ENCODE data around the gene TMEM200A.
"Not testable (repeated sequence)": the region's sequence is repeated elsewhere in the genome, so short reads cannot be mapped to it uniquely, and the experiment has no call there.

TMEM200A gene

DNA sequence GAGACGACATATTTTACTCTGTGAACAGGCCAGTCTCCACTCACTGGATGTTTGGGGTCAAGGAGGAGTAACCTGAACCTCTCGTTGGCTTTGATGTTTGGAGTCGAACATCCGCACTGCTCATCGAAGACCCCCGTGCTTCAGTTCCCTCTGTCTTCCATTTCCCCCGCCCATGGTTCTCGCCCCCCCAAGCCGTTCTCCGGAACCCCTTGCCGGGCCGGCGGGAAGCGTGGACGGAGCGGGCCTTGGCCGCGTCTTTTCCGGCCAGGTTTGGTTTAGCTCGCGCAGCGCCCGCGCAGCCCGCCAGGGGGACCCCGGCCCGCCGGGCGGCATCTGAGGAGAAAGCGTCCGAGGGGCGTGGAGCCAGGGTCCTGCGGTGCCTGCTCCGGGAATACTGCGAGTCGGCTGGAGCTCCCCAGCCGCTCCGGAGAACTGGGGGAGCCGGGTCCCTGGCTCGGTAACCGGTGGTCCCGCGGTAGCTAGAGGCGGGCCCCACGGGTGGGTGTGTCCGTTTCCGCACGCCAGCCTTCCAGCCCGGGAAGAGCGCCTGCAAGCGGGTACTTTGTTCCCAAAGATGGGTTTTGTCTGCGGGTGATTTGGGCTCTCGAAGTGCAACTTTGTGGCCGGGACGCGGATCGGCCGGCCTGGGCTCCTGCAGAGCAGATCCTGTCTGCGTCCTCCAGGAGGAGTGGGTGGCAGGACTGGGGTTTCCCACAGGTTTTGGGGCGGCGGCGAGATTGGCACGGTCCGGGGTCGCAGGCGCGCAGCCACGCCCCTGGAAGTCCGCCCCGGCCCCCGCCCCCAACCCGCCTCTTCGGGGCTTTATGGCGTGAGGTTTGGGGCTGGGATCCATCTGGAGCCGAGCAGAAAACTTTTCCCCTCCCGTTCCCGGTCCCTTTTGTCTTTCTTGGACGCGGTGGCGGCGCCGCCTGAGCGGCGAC lies at the start of gene TMEM200A:
Gene TMEM200A (plus strand): TSS at position 852 of the 941 bp plus-strand sequence. CDS start 74,406 bp downstream, outside the sequence.
- no peak within 1 kb of the TSS for H3K27ac ChIP-seq
- DNase-seq (ENCODE audit: low read depth, low spot score), result no peak

DNA sequence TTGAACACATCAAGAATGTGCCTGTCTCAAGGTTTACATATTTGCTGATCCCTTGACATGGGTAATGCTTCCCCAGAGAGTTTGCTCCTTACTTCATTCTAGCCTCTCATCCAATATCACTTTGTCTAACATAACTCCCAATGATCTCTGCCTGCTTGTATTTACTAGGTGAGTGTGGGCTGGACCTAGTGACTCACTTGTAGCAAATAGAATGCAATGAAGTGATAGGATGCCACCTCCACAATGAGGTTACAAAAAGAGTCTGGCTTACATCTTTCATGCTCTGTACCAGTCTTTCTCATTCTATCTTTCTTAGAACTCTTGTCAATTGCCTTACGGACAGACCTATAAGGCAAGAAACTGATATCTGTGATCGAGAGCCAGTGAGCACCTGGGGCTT lies 44.9 kb upstream of the TMEM200A start:
- no peak for DNase-seq (ENCODE audit: low read depth, low spot score)
- H3K27ac ChIP-seq, result no peak overlapping the region

GRCh38 chr6:130322673-130323268 lies 43.0 kb upstream of the TMEM200A start:
- DNase-seq (ENCODE audit: low read depth, low spot score), result no peak
- H3K27ac ChIP-seq, result no peak overlapping the region

- no peak overlapping the region for H3K27ac ChIP-seq
- DNase-seq (ENCODE audit: low read depth, low spot score), result no peak
Observed at GRCh38 chr6:130324657-130325056, 41.2 kb upstream of the TMEM200A start.

DNA sequence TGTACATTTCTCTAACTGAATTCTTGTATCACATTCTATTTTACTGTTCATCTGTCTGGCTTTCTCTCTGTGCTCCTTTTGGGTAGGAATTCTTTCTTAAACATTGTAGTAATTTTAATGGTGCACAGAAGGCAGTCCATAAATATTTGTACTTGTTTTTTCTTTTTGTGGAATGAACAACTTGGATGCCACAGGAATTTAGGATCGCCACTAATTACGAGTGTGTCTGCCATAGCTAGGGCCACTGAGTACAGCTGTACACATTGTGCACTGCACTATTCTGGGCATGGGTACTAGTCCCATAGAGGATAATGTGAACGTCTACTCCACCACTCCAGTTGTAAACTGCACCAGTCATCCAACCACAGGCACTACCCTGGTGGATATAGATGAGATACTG lies 39.3 kb upstream of the TMEM200A start:
- H3K27ac ChIP-seq, result no peak overlapping the region
- no peak for DNase-seq (ENCODE audit: low read depth, low spot score)

- H3K27ac ChIP-seq, result no peak overlapping the region
- no peak for DNase-seq (ENCODE audit: low read depth, low spot score)
Observed at GRCh38 chr6:130337534-130337933, 28.3 kb upstream of the TMEM200A start.

DNA sequence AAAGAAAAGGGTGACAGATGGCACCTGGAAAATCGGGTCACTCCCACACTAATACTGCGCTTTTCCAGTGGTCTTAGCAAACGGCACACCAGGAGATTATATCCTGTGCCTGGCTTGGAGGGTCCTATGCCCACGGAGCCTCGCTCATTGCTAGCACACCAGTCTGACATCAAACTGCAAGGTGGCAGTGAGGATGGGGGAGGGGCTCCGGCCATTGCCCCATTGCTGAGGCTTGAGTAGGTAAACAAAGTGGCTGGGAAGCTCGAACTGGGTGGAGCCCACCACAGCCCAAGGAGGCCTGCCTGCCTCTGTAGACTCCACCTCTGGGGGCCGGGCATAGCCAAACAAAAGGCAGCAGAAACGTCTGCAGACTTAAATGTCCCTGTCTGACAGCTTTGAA lies 19.5 kb upstream of the TMEM200A start:
- DNase-seq (ENCODE audit: low read depth, low spot score); H3K27ac ChIP-seq: not testable (repeated sequence)

GRCh38 chr6:130354322-130354721 lies 11.5 kb upstream of the TMEM200A start:
- H3K27ac ChIP-seq, result no peak overlapping the region
- DNase-seq (ENCODE audit: low read depth, low spot score), result no peak

- no peak overlapping the region for H3K27ac ChIP-seq
- DNase-seq (ENCODE audit: low read depth, low spot score), result no peak
Observed at GRCh38 chr6:130355572-130355971, 10.2 kb upstream of the TMEM200A start.

DNA sequence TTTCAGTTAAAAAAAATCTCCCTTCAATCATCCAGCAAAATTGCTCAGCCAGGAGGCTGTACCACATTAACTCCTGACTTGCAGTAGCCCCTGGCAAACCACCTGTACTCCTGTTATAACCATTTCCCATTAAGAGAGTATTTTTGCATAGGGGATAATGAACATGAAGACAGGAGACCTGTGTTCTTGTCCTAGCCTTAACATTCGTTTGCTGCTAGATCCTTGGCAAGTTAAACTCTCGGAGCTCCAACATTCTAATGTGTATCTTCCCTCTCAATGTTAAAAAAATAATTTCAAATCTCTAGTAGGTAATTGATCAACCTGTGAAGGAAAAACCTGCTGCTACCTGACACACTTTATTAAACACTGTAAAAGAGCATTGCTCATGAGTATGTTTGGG lies 8.4 kb upstream of the TMEM200A start:
- no peak overlapping the region for H3K27ac ChIP-seq
- no peak for DNase-seq (ENCODE audit: low read depth, low spot score)

DNA sequence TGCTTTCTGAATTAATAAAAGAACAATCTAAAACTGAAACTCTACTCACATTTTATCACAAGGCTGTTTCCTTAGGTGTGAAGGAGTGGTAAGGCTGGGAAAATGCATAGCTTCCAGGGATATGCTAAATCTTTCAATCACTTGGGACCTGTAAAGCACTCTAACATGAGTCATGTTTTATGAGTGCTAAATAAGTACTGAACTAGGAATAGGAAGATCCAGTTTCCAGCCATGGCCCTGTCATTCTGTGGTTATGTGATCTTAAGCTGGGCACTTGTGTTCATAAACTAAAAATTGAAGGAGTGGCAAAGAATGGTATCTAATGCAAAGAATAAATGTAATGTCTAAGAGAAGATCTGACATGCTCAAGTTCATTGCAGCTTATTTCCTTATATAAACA lies 6.1 kb upstream of the TMEM200A start:
- no peak overlapping the region for H3K27ac ChIP-seq

GRCh38 chr6:130362128-130362527 lies 3.7 kb upstream of the TMEM200A start:
- DNase-seq (ENCODE audit: low read depth, low spot score), result no peak
- H3K27ac ChIP-seq, result no peak overlapping the region

More for the DNA sequence above, 6.1 kb upstream of the TMEM200A start:
- DNase-seq (ENCODE audit: low read depth, low spot score), result peak; percentile 37

DNA sequence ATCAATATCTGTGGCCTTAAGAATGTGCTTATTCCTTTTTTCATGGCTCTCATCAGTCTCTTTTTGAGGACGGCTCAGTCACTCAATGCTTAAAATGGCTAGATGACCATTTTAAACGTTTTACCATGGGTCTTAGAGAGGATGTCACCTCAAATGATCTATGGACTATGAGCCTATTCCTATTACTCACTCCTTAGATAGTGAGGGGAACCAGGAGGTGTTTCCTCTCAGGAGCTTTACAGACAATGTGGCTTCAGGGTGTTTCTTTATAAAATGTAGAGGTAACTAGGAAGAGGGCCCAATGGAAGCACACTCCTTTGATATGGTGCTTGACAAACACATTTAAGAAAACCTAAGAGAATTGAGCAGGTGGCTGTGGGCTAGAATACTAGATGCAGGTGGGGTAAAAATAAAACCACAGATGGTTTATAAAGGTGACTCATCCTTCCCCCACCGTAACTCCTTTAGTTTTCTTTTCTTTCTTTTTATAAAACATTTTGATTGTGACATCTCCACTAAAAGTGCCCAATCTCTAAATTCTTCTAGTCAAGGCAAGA lies 1.5 kb upstream of the TMEM200A start:
- no peak for DNase-seq (ENCODE audit: low read depth, low spot score)
- H3K27ac ChIP-seq, result no peak overlapping the region

- no peak for DNase-seq (ENCODE audit: low read depth, low spot score)
Observed at GRCh38 chr6:130366107-130367005, 539 bp downstream of the TMEM200A start.

GRCh38 chr6:130367767-130368166 lies 1.9 kb downstream of the TMEM200A start:
- DNase-seq (ENCODE audit: low read depth, low spot score), result no peak
- no peak overlapping the region for H3K27ac ChIP-seq

More at GRCh38 chr6:130366107-130367005, 539 bp downstream of the TMEM200A start:
- H3K27ac ChIP-seq, result no peak overlapping the region

GRCh38 chr6:130368576-130368975 lies 2.8 kb downstream of the TMEM200A start:
- DNase-seq (ENCODE audit: low read depth, low spot score), result no peak
- no peak overlapping the region for H3K27ac ChIP-seq

DNA sequence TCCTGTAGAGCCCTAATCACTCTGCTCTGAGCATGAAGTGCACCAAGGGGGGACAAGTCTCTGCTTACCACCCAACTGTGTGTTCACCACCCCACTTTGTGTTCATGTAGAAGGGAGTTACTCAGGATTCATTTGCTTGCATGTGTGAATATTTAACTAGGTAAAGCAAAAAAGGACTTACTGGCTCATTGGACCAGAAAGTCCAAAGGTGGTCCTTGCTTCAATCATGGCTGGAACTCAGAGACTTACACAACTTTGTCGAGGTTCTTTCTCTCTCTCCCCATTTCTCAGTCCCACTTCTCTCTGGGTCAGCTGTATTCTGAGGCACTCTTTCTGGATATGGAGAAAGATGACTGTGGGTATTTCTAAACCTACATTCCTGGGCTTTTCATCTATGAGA lies 4.0 kb downstream of the TMEM200A start:
- no peak for DNase-seq (ENCODE audit: low read depth, low spot score)
- no peak overlapping the region for H3K27ac ChIP-seq

GRCh38 chr6:130371921-130372420 lies 6.2 kb downstream of the TMEM200A start:
- H3K27ac ChIP-seq, result no peak overlapping the region
- no peak for DNase-seq (ENCODE audit: low read depth, low spot score)

- no peak overlapping the region for H3K27ac ChIP-seq
- DNase-seq (ENCODE audit: low read depth, low spot score), result no peak
Observed at GRCh38 chr6:130372786-130373185, 7.0 kb downstream of the TMEM200A start.

GRCh38 chr6:130373992-130374391 lies 8.2 kb downstream of the TMEM200A start:
- no peak for DNase-seq (ENCODE audit: low read depth, low spot score)
- no peak overlapping the region for H3K27ac ChIP-seq

All from epithelial cell of prostate (primary cell).